NCI-H526 (cell line): Measurements from ENCODE around the gene RILP.

Source experiments
- DNase-seq, 2 experiments: peaks; one replicate each; lab custom pipeline; 2025; lab: John Stamatoyannopoulos, UW

Gene RILP

GRCh38 chr17:1604831-1605528, 44.7 kb downstream of the RILP start:
- DNase-seq: no peak

- no peak for DNase-seq
These were observed 48.1 kb downstream of the RILP start for GRCh38 chr17:1601571-1601970.

- no peak for DNase-seq
These were observed 51.1 kb downstream of the RILP start for GRCh38 chr17:1598399-1599095.

- DNase-seq: peak in 1 of 2 experiments; percentile 40
These were observed 51.8 kb downstream of the RILP start for GRCh38 chr17:1597861-1598342.
